HFF-Myc (cell line): ENCODE data around the gene DOLPP1.
"Not testable (repeated sequence)": the region's sequence is repeated elsewhere in the genome, so short reads cannot be mapped to it uniquely, and the experiment has no call there.

Experiments used
- DNase-seq: peaks from one replicate; pipeline ENCODE4 v3.0.0-alpha.2; 2011; ENCODE audit warnings: low read depth; ENCODE audit errors: extremely low read depth
- H3K4me3 ChIP-seq: replicated peaks from 2 replicates; pipeline ENCODE4 v1.5.1; 2011; ENCODE audit warnings: low read depth, mild to moderate bottlenecking, control low read depth, low read length
- TF ChIP-seq, protein P1 (sequence below): IDR thresholded peaks from 2 replicates; pipeline ENCODE4 v1.5.1; 2012; ENCODE audit warnings: mild to moderate bottlenecking, low read depth, low read length, control low read depth; ENCODE audit errors: missing control alignments

DOLPP1 gene, protein sequence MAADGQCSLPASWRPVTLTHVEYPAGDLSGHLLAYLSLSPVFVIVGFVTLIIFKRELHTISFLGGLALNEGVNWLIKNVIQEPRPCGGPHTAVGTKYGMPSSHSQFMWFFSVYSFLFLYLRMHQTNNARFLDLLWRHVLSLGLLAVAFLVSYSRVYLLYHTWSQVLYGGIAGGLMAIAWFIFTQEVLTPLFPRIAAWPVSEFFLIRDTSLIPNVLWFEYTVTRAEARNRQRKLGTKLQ

DNA sequence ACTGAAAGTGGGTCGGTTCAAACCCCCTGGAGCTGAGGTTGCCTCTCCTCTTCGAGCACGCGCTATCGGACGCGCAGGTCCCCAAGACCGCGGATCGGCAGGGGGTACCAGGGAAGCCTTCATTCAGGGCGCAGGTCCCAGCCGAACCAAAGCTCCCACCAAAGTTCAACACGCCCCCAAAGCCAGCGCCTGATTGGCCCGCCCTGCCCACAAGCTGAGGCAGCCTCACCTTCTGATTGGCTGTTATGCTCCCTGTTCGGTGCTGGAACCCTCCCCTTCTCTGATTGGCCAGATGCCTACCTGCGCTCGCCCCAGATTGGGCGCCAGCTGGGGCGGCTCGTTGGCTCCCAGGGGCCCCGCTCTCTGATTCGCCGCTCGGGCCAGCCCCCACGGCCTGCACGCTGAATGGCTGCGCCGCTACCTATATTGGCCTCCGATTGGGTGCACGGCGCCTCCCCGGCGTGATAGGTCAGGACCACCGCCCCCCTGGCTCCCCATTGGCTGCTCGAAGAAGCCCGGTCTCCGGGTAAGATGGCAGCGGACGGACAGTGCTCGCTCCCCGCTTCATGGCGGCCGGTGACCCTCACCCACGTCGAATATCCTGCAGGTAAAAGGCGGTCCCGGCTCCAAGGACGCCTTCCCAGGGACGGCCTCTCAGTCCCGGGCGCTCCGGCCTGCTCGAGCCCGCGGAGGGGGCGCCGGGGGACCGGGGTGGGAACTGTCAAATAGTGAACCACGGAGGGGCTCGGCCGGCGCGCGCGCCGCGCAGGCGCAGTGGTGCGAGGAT lies at the start of gene DOLPP1:
TSS of gene DOLPP1 (plus strand) at position 511 of the 787 bp plus-strand sequence. CDS start at position 532, 21 bp downstream.
- H3K4me3 ChIP-seq, result peak within 1 kb of the TSS; percentile 80
- DNase-seq, result peak; percentile 95
- TF ChIP-seq, protein P1, sequence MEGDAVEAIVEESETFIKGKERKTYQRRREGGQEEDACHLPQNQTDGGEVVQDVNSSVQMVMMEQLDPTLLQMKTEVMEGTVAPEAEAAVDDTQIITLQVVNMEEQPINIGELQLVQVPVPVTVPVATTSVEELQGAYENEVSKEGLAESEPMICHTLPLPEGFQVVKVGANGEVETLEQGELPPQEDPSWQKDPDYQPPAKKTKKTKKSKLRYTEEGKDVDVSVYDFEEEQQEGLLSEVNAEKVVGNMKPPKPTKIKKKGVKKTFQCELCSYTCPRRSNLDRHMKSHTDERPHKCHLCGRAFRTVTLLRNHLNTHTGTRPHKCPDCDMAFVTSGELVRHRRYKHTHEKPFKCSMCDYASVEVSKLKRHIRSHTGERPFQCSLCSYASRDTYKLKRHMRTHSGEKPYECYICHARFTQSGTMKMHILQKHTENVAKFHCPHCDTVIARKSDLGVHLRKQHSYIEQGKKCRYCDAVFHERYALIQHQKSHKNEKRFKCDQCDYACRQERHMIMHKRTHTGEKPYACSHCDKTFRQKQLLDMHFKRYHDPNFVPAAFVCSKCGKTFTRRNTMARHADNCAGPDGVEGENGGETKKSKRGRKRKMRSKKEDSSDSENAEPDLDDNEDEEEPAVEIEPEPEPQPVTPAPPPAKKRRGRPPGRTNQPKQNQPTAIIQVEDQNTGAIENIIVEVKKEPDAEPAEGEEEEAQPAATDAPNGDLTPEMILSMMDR, result no peak

DNA sequence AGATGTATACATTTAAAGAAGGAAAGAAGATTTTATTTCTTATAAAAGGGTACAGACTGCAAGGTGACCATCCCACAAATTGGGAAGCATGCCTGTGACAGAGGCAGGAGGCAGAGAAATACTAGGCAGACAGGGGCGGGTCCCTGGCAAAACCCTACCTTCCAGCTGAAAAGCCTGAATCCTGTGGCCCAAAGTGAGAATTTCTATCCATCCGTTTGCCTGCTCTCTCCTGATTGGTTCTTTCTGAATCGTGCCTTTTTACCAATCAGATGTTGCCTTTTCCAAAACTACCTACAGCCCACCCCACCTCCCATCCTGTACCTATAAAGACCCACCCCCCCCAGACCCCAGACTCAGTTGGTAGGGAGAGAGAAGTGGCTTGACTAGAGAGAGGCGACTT lies 49.4 kb upstream of the DOLPP1 start:
- no peak for DNase-seq
- H3K4me3 ChIP-seq, result no peak overlapping the region
- TF ChIP-seq, protein P1, result no peak

DNA sequence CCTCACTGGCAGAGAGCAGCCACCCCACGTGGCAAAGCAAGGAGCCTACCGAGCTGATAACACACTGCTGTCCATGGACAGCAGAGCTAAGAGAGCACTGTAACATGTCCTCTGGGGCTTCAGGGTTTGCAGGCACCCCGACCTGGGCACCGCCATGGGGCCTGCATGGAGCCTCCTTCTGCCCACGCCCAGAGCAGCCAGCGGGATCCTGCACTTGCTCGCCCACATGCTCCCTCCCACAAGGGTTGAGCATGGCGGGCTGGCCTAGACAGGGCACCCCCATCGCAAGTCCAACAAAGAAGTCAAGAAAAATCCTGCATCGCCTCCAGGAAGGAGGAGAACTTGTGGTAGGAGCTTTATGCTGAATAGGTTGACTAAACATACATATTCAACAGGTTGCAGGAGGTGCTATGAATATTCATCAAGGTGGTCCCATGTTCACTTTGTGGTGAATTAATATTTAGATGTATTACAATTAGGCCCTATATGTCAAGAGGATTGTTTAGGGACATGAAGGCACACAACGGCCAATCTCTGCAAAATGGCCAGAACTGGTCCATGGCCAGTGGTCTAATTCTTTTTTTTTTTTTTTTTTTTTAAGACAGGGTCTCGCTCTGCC lies 48.3 kb upstream of the DOLPP1 start:
- TF ChIP-seq, protein P1, result no peak
- no peak for DNase-seq
- no peak overlapping the region for H3K4me3 ChIP-seq

DNA sequence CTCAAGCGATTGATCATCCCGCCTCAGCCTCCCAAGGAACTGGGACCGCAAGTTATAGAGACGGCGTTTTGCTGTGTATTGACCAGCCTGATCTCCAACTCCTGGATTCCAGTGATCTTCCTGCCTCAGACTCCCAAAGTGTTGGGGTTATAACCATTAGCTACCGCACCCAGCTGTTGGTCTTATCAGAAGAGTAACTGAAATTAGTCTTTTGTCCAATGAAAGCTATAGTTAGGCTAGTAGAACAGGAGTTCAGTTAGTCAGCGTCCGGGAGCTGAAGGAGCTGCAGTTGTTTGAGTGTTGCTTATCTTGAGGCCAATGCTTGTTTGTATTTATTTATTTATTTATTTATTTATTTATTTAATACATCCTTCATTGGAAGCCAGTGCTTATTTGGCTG lies 47.7 kb upstream of the DOLPP1 start:
- DNase-seq, result no peak
- TF ChIP-seq, protein P1, result no peak
- no peak overlapping the region for H3K4me3 ChIP-seq

DNA sequence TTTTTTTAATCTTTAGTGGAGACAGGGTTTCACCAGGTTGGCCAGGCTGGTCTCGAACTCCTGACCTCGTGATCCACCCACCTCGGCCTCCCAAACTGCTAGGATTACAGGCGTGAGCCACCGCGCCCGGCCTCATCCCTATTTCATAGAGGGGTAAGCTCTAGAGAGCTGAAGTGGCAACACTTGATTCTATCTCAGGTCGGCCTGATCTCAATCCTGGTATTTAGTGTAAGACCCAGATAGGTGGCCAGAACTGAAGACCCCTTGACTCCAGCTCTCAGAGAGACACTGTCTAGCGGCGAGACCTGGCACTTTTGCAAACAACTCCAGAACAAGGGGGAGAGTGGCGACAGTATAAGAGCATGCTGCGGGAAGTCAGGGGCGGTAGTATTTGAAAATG lies 45.1 kb upstream of the DOLPP1 start:
- DNase-seq, result not testable (repeated sequence)
- H3K4me3 ChIP-seq, result peak overlapping the region; percentile 95

DNA sequence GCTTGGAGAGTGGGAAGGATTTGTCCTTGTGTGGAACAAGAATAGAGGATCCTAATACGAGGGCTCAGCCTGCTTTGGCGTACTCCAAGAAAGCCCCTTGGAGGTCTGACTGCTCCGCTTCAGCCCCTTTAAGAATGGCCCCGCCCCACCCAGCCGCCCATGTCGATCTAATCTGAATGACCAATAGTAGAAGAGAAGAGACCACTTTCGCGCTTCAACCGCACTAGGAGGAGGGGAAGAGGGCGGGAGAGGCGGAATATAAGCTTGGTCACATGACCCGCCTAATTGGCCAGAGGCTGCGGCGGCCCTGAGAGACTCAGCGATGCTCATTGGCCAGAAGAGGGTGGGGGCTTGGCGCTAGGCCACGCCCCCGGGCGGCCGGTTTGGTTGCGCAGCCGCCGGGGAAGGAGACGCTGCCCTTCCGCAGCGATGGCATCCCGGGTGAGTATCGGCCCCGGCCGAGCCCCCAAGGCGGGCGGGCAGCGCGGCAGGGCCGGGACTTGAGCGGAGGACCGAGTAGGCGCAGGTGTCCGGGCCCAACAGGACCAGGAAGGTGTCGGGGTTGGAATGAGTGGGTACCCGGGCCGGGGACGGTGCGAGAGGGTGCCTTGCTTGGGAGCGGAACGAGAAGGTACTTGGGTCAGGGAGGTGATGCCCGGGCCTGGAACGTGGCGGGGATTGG lies 44.5 kb upstream of the DOLPP1 start, which contains the start of gene MIGA2:
TSS of gene MIGA2 (plus strand) at position 386 of the 682 bp plus-strand sequence. CDS start 3,969 bp downstream, outside the sequence.
- H3K4me3 ChIP-seq, result peak within 1 kb of the TSS; percentile 95
- peak; percentile 97 for DNase-seq
- TF ChIP-seq, protein P1, result no peak
